CD14-positive monocyte (primary cell): ENCODE measurements around the gene SPATA46. TPM values are rescaled to one million over a fixed set of nuclear protein-coding genes. Genes with fewer than 3 reads are reported as not detected.

Experiments
- DNase-seq, 3 donors: peaks; one replicate each; pipeline ENCODE4 v3.0.0-alpha.2; 2011 to 2022
- H2AFZ ChIP-seq: 2 replicates; pipeline ENCODE4 v1.6.0; 2012; ENCODE audit warnings: mild to moderate bottlenecking, low read depth, low read length, inconsistent platforms; ENCODE audit not compliant: insufficient read depth, poor library complexity, severe bottlenecking
- H3K27ac ChIP-seq, 2 donors: 1 replicate in 1 of 2; 2 replicates in 1 of 2; pipeline ENCODE4 v1.5.1; 2012 to 2013; ENCODE audit warnings: low read length in 2 of 2, control low read depth in 1 of 2, inconsistent platforms in 1 of 2, low read depth in 1 of 2, mild to moderate bottlenecking in 1 of 2
- H3K27me3 ChIP-seq, 2 donors: one replicate each; pipeline versions ENCODE4 v1.6.0 to v1.6.1; 2011 to 2013; ENCODE audit warnings: low read length in 2 of 2; ENCODE audit not compliant: control insufficient read depth in 2 of 2, insufficient read depth in 2 of 2
- H3K36me3 ChIP-seq, 2 donors: replicated peaks in 1 of 2; 1 replicate in 1 of 2; 2 replicates in 1 of 2; pipeline versions ENCODE4 v1.5.1 to v1.6.1; 2012 to 2013; ENCODE audit warnings: low read length in 2 of 2, control low read depth in 1 of 2, inconsistent platforms in 1 of 2, mild to moderate bottlenecking in 1 of 2; ENCODE audit not compliant: insufficient read depth in 2 of 2, control insufficient read depth in 1 of 2
- H3K4me1 ChIP-seq, 2 donors: 1 replicate in 1 of 2; 2 replicates in 1 of 2; pipeline versions ENCODE4 v1.5.1 to v1.6.1; 2012 to 2013; ENCODE audit warnings: low read length in 2 of 2, control low read depth in 1 of 2, inconsistent platforms in 1 of 2, mild to moderate bottlenecking in 1 of 2, moderate library complexity in 1 of 2; ENCODE audit not compliant: insufficient read depth in 2 of 2, control insufficient read depth in 1 of 2
- H3K4me2 ChIP-seq: replicated peaks from 2 replicates; pipeline ENCODE3; 2012; ENCODE audit warnings: low read length, moderate library complexity, mild to moderate bottlenecking; ENCODE audit not compliant: poor library complexity, severe bottlenecking; ENCODE audit errors: extremely low read depth
- H3K4me3 ChIP-seq, 3 experiments: fragments of 200-600 bp in 1 of 3; sonication (generic) in 1 of 3; replicated peaks in 1 of 3; 1 replicate in 2 of 3; 2 replicates in 1 of 3; pipeline ENCODE4 v1.5.1; 2011 to 2013; ENCODE audit warnings: low read length in 3 of 3, mild to moderate bottlenecking in 3 of 3, control low read depth in 2 of 3, low read depth in 2 of 3, inconsistent platforms in 1 of 3, moderate library complexity in 1 of 3
- H3K79me2 ChIP-seq: 2 replicates; pipeline ENCODE4 v1.6.0; 2012; ENCODE audit warnings: mild to moderate bottlenecking, control low read depth, inconsistent platforms, low read length, moderate library complexity; ENCODE audit not compliant: insufficient read depth
- H3K9ac ChIP-seq: 2 replicates; pipeline ENCODE4 v1.6.0; 2017; ENCODE audit warnings: low read length, mild to moderate bottlenecking; ENCODE audit not compliant: insufficient read depth, poor library complexity, severe bottlenecking
- H3K9me3 ChIP-seq, 2 donors: replicated peaks in 1 of 2; 1 replicate in 1 of 2; 2 replicates in 1 of 2; pipeline versions ENCODE4 v1.5.1 to v1.6.1; 2012 to 2013; ENCODE audit warnings: low read length in 2 of 2, control low read depth in 1 of 2; ENCODE audit not compliant: control insufficient read depth in 1 of 2, insufficient read depth in 1 of 2
- H4K20me1 ChIP-seq: 2 replicates; pipeline ENCODE4 v1.6.0; 2012; ENCODE audit warnings: mild to moderate bottlenecking, low read length, control low read depth, moderate library complexity; ENCODE audit not compliant: insufficient read depth
- H3K27ac Mint-ChIP-seq, 7 donors: one replicate each; pipeline ENCODE4 v1.8.0; 2020; ENCODE audit warnings: mild to moderate bottlenecking in 7 of 7, mixed read lengths in 7 of 7, moderate library complexity in 6 of 7, inconsistent platforms in 2 of 7
- H3K27me3 Mint-ChIP-seq, 3 donors: one replicate each; pipeline ENCODE4 v1.8.0; 2021 to 2022; ENCODE audit warnings: low read depth in 3 of 3, mild to moderate bottlenecking in 3 of 3, mixed read lengths in 3 of 3, moderate library complexity in 3 of 3, inconsistent platforms in 1 of 3
- H3K36me3 Mint-ChIP-seq, 2 donors: one replicate each; pipeline ENCODE4 v1.8.0; 2020; ENCODE audit warnings: mixed read lengths in 2 of 2, inconsistent platforms in 1 of 2, mild to moderate bottlenecking in 1 of 2
- H3K4me1 Mint-ChIP-seq: one replicate; pipeline ENCODE4 v1.8.0; 2020; ENCODE audit warnings: mild to moderate bottlenecking, mixed read lengths
- H3K4me3 Mint-ChIP-seq, 2 donors: one replicate each; pipeline ENCODE4 v1.8.0; 2020; ENCODE audit warnings: mild to moderate bottlenecking in 2 of 2, mixed read lengths in 2 of 2, moderate library complexity in 1 of 2
- H3K9me3 Mint-ChIP-seq, 7 donors: one replicate each; pipeline ENCODE4 v1.8.0; 2020 to 2022; ENCODE audit warnings: mixed read lengths in 7 of 7, mild to moderate bottlenecking in 6 of 7, moderate library complexity in 6 of 7, inconsistent platforms in 2 of 7
- CTCF ChIP-seq: fragments of 200-600 bp; IDR thresholded peaks from one replicate; pipeline ENCODE4 v1.8.0; 2022; ENCODE audit warnings: antibody characterized with exemption, mild to moderate bottlenecking
- WGBS: methylation state at CpG from one replicate; pipeline ENCODE4 v1.1.5; 2013; ENCODE audit warnings: missing lambda C conversion rate; ENCODE audit not compliant: insufficient coverage; 5-methylcytosine and 5-hydroxymethylcytosine counted together
- intact Hi-C, 2 donors: fragments of 100-400 bp; cut with micrococcal nuclease; formaldehyde crosslinking; loops; one replicate each; pipeline versions ENCODE4 v1.15.0 to v1.15.1; 2023
- polyA plus RNA-seq, 3 donors: library from polyadenylated mRNA; depleted of rRNA in 1 of 3; unstranded in 2 of 3; stranded (reverse) in 1 of 3; fragments of 300-500 nt in 2 of 3; fragments of >200 nt in 1 of 3; fragmentation: Illumina TruSeq in 2 of 3; gene quantifications; 1 replicate in 2 of 3; 2 replicates in 1 of 3; pipeline ENCODE4 v1.2.3, GENCODE V29; 2012 to 2021

SPATA46 gene
- polyA plus RNA-seq, 3 donors, result not detected

- Histone ChIP-seq H2AFZ (no peak overlapping the region), H4K20me1 (no peaks in the 10 kb centered on the region), H3K4me3 (no peak overlapping the region), H3K4me1 (no peaks in the 10 kb centered on the region), H3K27ac (no peak overlapping the region), H3K36me3 (no peaks in the 10 kb centered on the region), H3K79me2 (no peaks in the 10 kb centered on the region), H3K4me2 (no peak overlapping the region), H3K27me3 (no peaks in the 10 kb centered on the region), H3K9ac (no peak overlapping the region), H3K9me3 (no peaks in the 10 kb centered on the region)
- no peak for DNase-seq
- no peak overlapping the region for H3K4me3 Mint-ChIP-seq
- WGBS, result 97% methylated on average over 4 of the region's 5 CpGs
- intact Hi-C loops, result no loop called here
- peaks cover 12% of the 10 kb centered on the region for H3K4me1 Mint-ChIP-seq
- no peak overlapping the region for H3K27ac Mint-ChIP-seq
- H3K9me3 Mint-ChIP-seq, result no peaks in the 10 kb centered on the region
- TF ChIP-seq CTCF, result no peak
- peaks cover 0 to 5% (median 4%) of the 10 kb centered on the region in 3 donors for H3K27me3 Mint-ChIP-seq
- H3K36me3 Mint-ChIP-seq, result peaks cover 0 to 12% of the 10 kb centered on the region in 2 donors
Observed at GRCh38 chr1:162361349-162361748, 15.3 kb downstream of the SPATA46 start.

GRCh38 chr1:162360874-162361260, 15.8 kb downstream of the SPATA46 start:
- Mint-ChIP-seq H3K36me3 (peaks cover 0 to 12% of the 10 kb centered on the region in 2 donors), H3K4me1 (peaks cover 12% of the 10 kb centered on the region), H3K27ac (no peak overlapping the region), H3K27me3 (peaks cover 0 to 5% (median 4%) of the 10 kb centered on the region in 3 donors), H3K9me3 (no peaks in the 10 kb centered on the region), H3K4me3 (no peak overlapping the region)
- Histone ChIP-seq H3K4me1 (no peaks in the 10 kb centered on the region), H3K9me3 (no peaks in the 10 kb centered on the region), H3K4me2 (no peak overlapping the region), H3K36me3 (no peaks in the 10 kb centered on the region), H3K9ac (no peak overlapping the region), H3K27me3 (no peaks in the 10 kb centered on the region), H3K4me3 (no peak overlapping the region), H3K79me2 (no peaks in the 10 kb centered on the region), H4K20me1 (no peaks in the 10 kb centered on the region), H2AFZ (no peak overlapping the region), H3K27ac (no peak overlapping the region)
- WGBS, result 100% methylated on average over 4 of the region's 4 CpGs
- intact Hi-C loops, result no loop called here
- no peak for DNase-seq
- TF ChIP-seq CTCF, result no peak
